IMR-90 (cell line): ENCODE results near the gene DRAP1. TPM values are rescaled to one million over a fixed set of nuclear protein-coding genes. Genes with fewer than 3 reads are reported as not detected.

Source experiments
- ATAC-seq: fragments of 200-7000 bp; cut with Tn5 transposase; 2 replicates; pipeline ENCODE4 v1.9.1; 2020; ENCODE audit warnings: low read depth, mild to moderate bottlenecking, moderate library complexity
- BruUV-seq: library from RNA; stranded (reverse); fragments of 400-500 nt; replicated peaks from 2 replicates; lab custom pipeline; 2021; lab: Mats Ljungman, UMichigan
- CTCF ChIA-PET: fragments of 300-600 bp; formaldehyde crosslinking; extraction: SDS; loops from one replicate; lab custom pipeline; 2021; ENCODE audit warnings: antibody characterized with exemption; lab: Yijun Ruan, JAX
- POLR2A ChIA-PET: fragments of 300-600 bp; sonication (Branson Sonifier 250); formaldehyde crosslinking; loops from one replicate; lab custom pipeline; 2022; ENCODE audit warnings: antibody characterized with exemption; ENCODE audit not compliant: unreplicated experiment; lab: Charles Lee
- DNase-seq: peaks from one replicate; pipeline ENCODE4 v3.0.0; 2013
- H2AFZ ChIP-seq: replicated peaks from 2 replicates; pipeline ENCODE3; 2013; ENCODE audit warnings: low read length, mild to moderate bottlenecking; ENCODE audit not compliant: poor library complexity
- H2AK5ac ChIP-seq: 2 replicates; pipeline ENCODE4 v1.6.1; 2013; ENCODE audit warnings: low read depth, low read length, inconsistent platforms
- H2AK9ac ChIP-seq: replicated peaks from 2 replicates; pipeline ENCODE3; 2013; ENCODE audit warnings: mild to moderate bottlenecking, low read depth, low read length, moderate library complexity; ENCODE audit not compliant: poor library complexity
- H2BK120ac ChIP-seq: 2 replicates; pipeline ENCODE4 v1.6.1; 2013; ENCODE audit warnings: low read depth, low read length, inconsistent platforms
- H2BK15ac ChIP-seq: 3 replicates; pipeline ENCODE4 v1.6.1; 2013; ENCODE audit warnings: low read depth, low read length, inconsistent platforms
- H2BK20ac ChIP-seq: 2 replicates; pipeline ENCODE4 v1.6.1; 2013; ENCODE audit warnings: low read depth, mild to moderate bottlenecking, inconsistent platforms, low read length, moderate library complexity
- H2BK5ac ChIP-seq: 2 replicates; pipeline ENCODE4 v1.6.1; 2013; ENCODE audit warnings: mild to moderate bottlenecking, low read depth, low read length, inconsistent platforms; ENCODE audit not compliant: poor library complexity, severe bottlenecking
- H3K14ac ChIP-seq: replicated peaks from 2 replicates; pipeline ENCODE4 v1.6.1; 2013; ENCODE audit warnings: low read depth, low read length, inconsistent platforms
- H3K18ac ChIP-seq: 2 replicates; pipeline ENCODE4 v1.6.1; 2013; ENCODE audit warnings: low read depth, low read length, control low read depth
- H3K23ac ChIP-seq: 2 replicates; pipeline ENCODE4 v1.6.1; 2013; ENCODE audit warnings: low read depth, low read length, inconsistent platforms
- H3K27ac ChIP-seq: 2 replicates; pipeline ENCODE4 v1.5.1; 2013; ENCODE audit warnings: mild to moderate bottlenecking, control low read depth, low read length; ENCODE audit not compliant: insufficient read depth
- H3K27me3 ChIP-seq: 2 replicates; pipeline ENCODE4 v1.6.1; 2013; ENCODE audit warnings: low read length; ENCODE audit not compliant: control insufficient read depth, insufficient read depth
- H3K36me3 ChIP-seq: 2 replicates; pipeline ENCODE4 v1.6.1; 2013; ENCODE audit warnings: low read length, mixed read lengths; ENCODE audit not compliant: control insufficient read depth, insufficient read depth
- H3K4ac ChIP-seq: 2 replicates; pipeline ENCODE4 v1.6.1; 2013; ENCODE audit warnings: low read depth, low read length, inconsistent platforms
- H3K4me1 ChIP-seq: 2 replicates; pipeline ENCODE4 v1.6.1; 2013; ENCODE audit warnings: low read length, mixed read lengths; ENCODE audit not compliant: control insufficient read depth, insufficient read depth
- H3K4me2 ChIP-seq: 2 replicates; pipeline ENCODE4 v1.6.1; 2013; ENCODE audit warnings: low read depth, mild to moderate bottlenecking, control low read depth, low read length, moderate library complexity
- H3K4me3 ChIP-seq: 2 replicates; pipeline ENCODE4 v1.5.1; 2013; ENCODE audit warnings: low read depth, mild to moderate bottlenecking, control low read depth, low read length, moderate library complexity; ENCODE audit not compliant: insufficient read depth
- H3K56ac ChIP-seq: 2 replicates; pipeline ENCODE4 v1.6.1; 2013; ENCODE audit warnings: low read length, inconsistent platforms; ENCODE audit not compliant: insufficient read depth; ENCODE audit errors: extremely low read depth
- H3K79me1 ChIP-seq, 2 experiments: 2 replicates each; pipeline ENCODE4 v1.6.1; 2013; ENCODE audit warnings: low read length in 2 of 2, inconsistent platforms in 1 of 2, low read depth in 1 of 2
- H3K9ac ChIP-seq: 2 replicates; pipeline ENCODE4 v1.6.1; 2013; ENCODE audit warnings: low read depth, low read length, control low read depth
- H3K9me1 ChIP-seq: 2 replicates; pipeline ENCODE4 v1.6.1; 2013; ENCODE audit warnings: low read length, inconsistent platforms; ENCODE audit not compliant: insufficient read depth
- H3K9me3 ChIP-seq: 2 replicates; pipeline ENCODE4 v1.6.1; 2013; ENCODE audit warnings: low read length; ENCODE audit not compliant: control insufficient read depth, insufficient read depth
- H4K20me1 ChIP-seq: 2 replicates; pipeline ENCODE4 v1.6.1; 2013; ENCODE audit warnings: low read length, inconsistent platforms; ENCODE audit not compliant: insufficient read depth
- H4K5ac ChIP-seq: 2 replicates; pipeline ENCODE4 v1.6.1; 2013; ENCODE audit warnings: mild to moderate bottlenecking, low read depth, low read length, control low read depth
- H4K8ac ChIP-seq, 2 experiments: 2 replicates each; pipeline ENCODE4 v1.6.1; 2013; ENCODE audit warnings: low read depth in 2 of 2, low read length in 2 of 2, control low read depth in 1 of 2, inconsistent platforms in 1 of 2
- H4K91ac ChIP-seq: 2 replicates; pipeline ENCODE4 v1.6.1; 2013; ENCODE audit warnings: low read depth, low read length, inconsistent platforms; ENCODE audit not compliant: insufficient read depth
- BHLHE40 ChIP-seq: fragments of 150-350 bp; IDR thresholded peaks from 2 replicates; pipeline ENCODE4 v1.6.1; 2016; ENCODE audit warnings: mild to moderate bottlenecking, low read depth, low read length
- CEBPB ChIP-seq: IDR thresholded peaks from 2 replicates; pipeline ENCODE4 v1.6.1; 2012; ENCODE audit warnings: low read depth, low read length, improper control_type of control experiment
- CHD1 ChIP-seq: IDR thresholded peaks from 2 replicates; pipeline ENCODE4 v1.6.1; 2012; ENCODE audit warnings: low read depth, low read length, improper control_type of control experiment
- FOS ChIP-seq: fragments of 150-350 bp; IDR thresholded peaks from 2 replicates; pipeline ENCODE4 v1.6.1; 2016; ENCODE audit warnings: low read depth, low read length
- MAFK ChIP-seq: IDR thresholded peaks from 2 replicates; pipeline ENCODE4 v1.6.1; 2012; ENCODE audit warnings: low read depth, low read length, improper control_type of control experiment
- MAZ ChIP-seq: IDR thresholded peaks from 2 replicates; pipeline ENCODE4 v1.6.1; 2012; ENCODE audit warnings: low read depth, mild to moderate bottlenecking, low read length, improper control_type of control experiment, moderate library complexity, borderline replicate concordance
- NFE2L2 ChIP-seq: fragments of 150-350 bp; IDR thresholded peaks from 2 replicates; pipeline ENCODE4 v1.6.1; 2016; ENCODE audit warnings: low read depth, mild to moderate bottlenecking, low read length
- POLR2A ChIP-seq: IDR thresholded peaks from 2 replicates; pipeline ENCODE4 v1.6.1; 2012; ENCODE audit warnings: mild to moderate bottlenecking, low read depth, low read length
- RAD21 ChIP-seq: IDR thresholded peaks from 2 replicates; pipeline ENCODE4 v1.6.1; 2012; ENCODE audit warnings: low read length, improper control_type of control experiment
- RFX5 ChIP-seq: IDR thresholded peaks from 2 replicates; pipeline ENCODE4 v1.8.0; 2012; ENCODE audit warnings: low read depth, mild to moderate bottlenecking, low read length, moderate library complexity
- SMC3 ChIP-seq: fragments of 150-350 bp; IDR thresholded peaks from 2 replicates; pipeline ENCODE4 v1.6.1; 2016; ENCODE audit warnings: low read depth, mild to moderate bottlenecking, antibody characterized with exemption, low read length, moderate library complexity
- WGBS, 2 experiments: methylation state at CpG; one replicate each; pipeline versions ENCODE4 v1.1.5 to v1.1.7; 2013; ENCODE audit warnings: missing lambda C conversion rate in 2 of 2; ENCODE audit not compliant: insufficient read length in 1 of 2; ENCODE audit errors: extremely low coverage in 2 of 2; 5-methylcytosine and 5-hydroxymethylcytosine counted together
- dilution Hi-C: fragments of 300-500 bp; cut with HindIII; formaldehyde crosslinking; loops from one replicate; pipeline ENCODE4 v1.14.3; 2018; ENCODE audit warnings: low sequenced_read_pairs; ENCODE audit not compliant: unreplicated experiment
- in situ Hi-C: fragments of 300-500 bp; cut with MboI; formaldehyde crosslinking; loops from 3 replicates; pipeline ENCODE4 v1.14.3; 2019; ENCODE audit warnings: low sequenced_read_pairs, inconsistent platforms, mixed read lengths
- intact Hi-C: fragments of 100-400 bp; cut with micrococcal nuclease; formaldehyde crosslinking; loops from 2 replicates; pipeline ENCODE4 v1.10.0; 2022
- polyA plus RNA-seq, 3 experiments: library from polyadenylated mRNA; depleted of rRNA; stranded (reverse); fragments of >200 nt; gene quantifications; 2 replicates each; pipeline ENCODE4 v1.2.3, GENCODE V29; 2012; ENCODE audit warnings: low replicate concordance in 1 of 3
- total RNA-seq: library from RNA; depleted of rRNA; stranded (reverse); fragments of >200 nt; gene quantifications from 2 replicates; pipeline ENCODE4 v1.2.3, GENCODE V29; 2012
- TF ChIP-seq, protein P1 (sequence below): fragments of 150-350 bp; IDR thresholded peaks from 2 replicates; pipeline ENCODE4 v1.6.1; 2016; ENCODE audit warnings: low read depth, mild to moderate bottlenecking, low read length, moderate library complexity, borderline replicate concordance
- TF ChIP-seq, protein P2 (sequence below): fragments of 150-350 bp; IDR thresholded peaks from 2 replicates; pipeline ENCODE4 v1.6.1; 2017; ENCODE audit warnings: mild to moderate bottlenecking, antibody characterized with exemption, low read length, low read depth
- TF ChIP-seq, protein P3 (sequence below): conservative IDR thresholded peaks from 2 replicates; pipeline ENCODE4 v1.5.1; 2012; ENCODE audit warnings: mild to moderate bottlenecking, low read depth, low read length, improper control_type of control experiment

Gene DRAP1
- total and polyA plus RNA-seq, 2 of the 4 experiments (the other 2 are of a cell fraction): 237 to 344 TPM

DNA sequence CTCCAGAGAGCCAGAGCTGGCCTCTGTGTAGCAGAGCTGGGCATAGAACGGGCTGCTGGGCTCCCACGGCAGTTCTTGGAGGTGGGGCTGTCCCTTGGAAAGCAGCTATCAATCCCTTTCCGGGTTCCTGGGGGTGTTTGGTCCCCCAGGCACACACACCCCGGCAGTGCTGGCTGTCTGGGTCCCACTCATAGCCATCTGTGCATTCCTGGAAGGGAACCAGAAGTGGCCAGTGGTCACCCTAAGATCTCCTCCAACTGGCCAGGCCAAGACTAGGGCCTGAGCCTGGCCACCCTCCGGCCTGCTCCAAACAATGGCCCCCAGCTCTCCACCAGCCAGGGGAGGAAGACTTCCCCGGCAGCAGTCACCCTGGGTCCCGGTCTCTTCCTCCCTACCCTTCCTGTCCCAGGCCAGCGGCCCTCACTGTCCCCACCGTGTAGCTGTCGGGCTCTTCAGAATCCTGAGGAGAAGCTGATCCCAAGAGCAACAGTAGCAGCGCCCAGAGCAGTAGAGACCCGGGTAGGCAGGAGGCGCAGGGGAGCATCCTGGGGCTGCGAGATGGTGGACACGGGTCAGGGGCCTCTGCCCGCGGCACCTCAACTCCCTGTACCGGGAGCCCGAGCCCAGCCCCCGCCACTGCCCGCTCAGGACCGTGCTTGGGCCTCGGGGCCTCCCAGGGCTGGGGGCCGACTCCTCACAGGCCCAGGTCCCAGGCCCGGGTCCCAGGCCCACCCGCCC, 47.2 kb upstream of the DRAP1 start:
- H3K4me1 ChIP-seq: peaks cover 14% of the 10 kb centered on the region
- peak overlapping the region; percentile 97 for H2BK5ac ChIP-seq
- 0 out of 2 replicates have a peak, but pooled peaks cover 5% of the 10 kb centered on the region for H3K9me1 ChIP-seq
- ChIA-PET CTCF (interaction anchor here (1.1 to 2.1 kb wide), 3 partner anchors 13 to 16 kb away, joined by 3 to 9 read pairs (median 8); partner anchors contain the start of gene FIBP), POLR2A (interaction anchor here (0.7 to 1.3 kb wide), 4 partner anchors 9 to 14 kb away, joined by 4 to 7 read pairs (median 4); no protein-coding TSS in a partner anchor)
- H2BK20ac ChIP-seq: no peak overlapping the region
- peak overlapping the region; percentile 73 for H2BK120ac ChIP-seq
- peak overlapping the region; percentile 93 for H3K23ac ChIP-seq
- H2BK15ac ChIP-seq: no peak overlapping the region; the same call in 2 of the 3 replicates
- peak overlapping the region; percentile 87 for H2AK5ac ChIP-seq
- H3K27me3 ChIP-seq: no peaks in the 10 kb centered on the region
- H3K18ac ChIP-seq: peak overlapping the region; percentile 71
- H3K9me3 ChIP-seq: no peaks in the 10 kb centered on the region
- dilution Hi-C loops (no loop called here), in situ Hi-C loops (no loop called here), intact Hi-C loops (no loop called here)
- peaks cover 18 to 57% of the 10 kb centered on the region in 2 experiments for H3K79me1 ChIP-seq
- H4K5ac ChIP-seq: peak overlapping the region; percentile 89
- ATAC-seq: peak; percentile 28
- no peak for DNase-seq
- H3K4me3 ChIP-seq: peak overlapping the region; percentile 89
- H3K9ac ChIP-seq: peak overlapping the region; percentile 98
- WGBS, 2 experiments: 7% methylated on average over 11 of the region's 26 CpGs; no CpG with 5 or more reads in 1 of the 2 experiments
- peaks cover 27% of the 10 kb centered on the region for H4K20me1 ChIP-seq
- H3K36me3 ChIP-seq: peaks cover 41% of the 10 kb centered on the region
- H3K27ac ChIP-seq: peak overlapping the region; percentile 98
- peak overlapping the region; percentile 88 for H3K56ac ChIP-seq
- peak overlapping the region; percentile 96 for H3K4me2 ChIP-seq
- H2AFZ ChIP-seq: peak overlapping the region; percentile 76
- H3K4ac ChIP-seq: peak overlapping the region; percentile 97
- peak overlapping the region; percentile 81 for H4K91ac ChIP-seq
- no TSS peak for BruUV-seq
- peak overlapping the region; percentile 73 for H4K8ac ChIP-seq
- H2AK9ac ChIP-seq: peak overlapping the region; percentile 99
- peak overlapping the region; percentile 97 for H3K14ac ChIP-seq
- no peak for TF ChIP-seq CEBPB
- no peak for TF ChIP-seq FOS
- no peak for TF ChIP-seq RFX5
- no peak for TF ChIP-seq POLR2A
- no peak for TF ChIP-seq BHLHE40
- TF ChIP-seq, protein P1, sequence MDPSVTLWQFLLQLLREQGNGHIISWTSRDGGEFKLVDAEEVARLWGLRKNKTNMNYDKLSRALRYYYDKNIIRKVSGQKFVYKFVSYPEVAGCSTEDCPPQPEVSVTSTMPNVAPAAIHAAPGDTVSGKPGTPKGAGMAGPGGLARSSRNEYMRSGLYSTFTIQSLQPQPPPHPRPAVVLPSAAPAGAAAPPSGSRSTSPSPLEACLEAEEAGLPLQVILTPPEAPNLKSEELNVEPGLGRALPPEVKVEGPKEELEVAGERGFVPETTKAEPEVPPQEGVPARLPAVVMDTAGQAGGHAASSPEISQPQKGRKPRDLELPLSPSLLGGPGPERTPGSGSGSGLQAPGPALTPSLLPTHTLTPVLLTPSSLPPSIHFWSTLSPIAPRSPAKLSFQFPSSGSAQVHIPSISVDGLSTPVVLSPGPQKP: no peak
- TF ChIP-seq SMC3: 0 out of 2 replicates have a peak, but pooled peaks have one; percentile 6
- no peak for TF ChIP-seq MAZ
- TF ChIP-seq, protein P2, sequence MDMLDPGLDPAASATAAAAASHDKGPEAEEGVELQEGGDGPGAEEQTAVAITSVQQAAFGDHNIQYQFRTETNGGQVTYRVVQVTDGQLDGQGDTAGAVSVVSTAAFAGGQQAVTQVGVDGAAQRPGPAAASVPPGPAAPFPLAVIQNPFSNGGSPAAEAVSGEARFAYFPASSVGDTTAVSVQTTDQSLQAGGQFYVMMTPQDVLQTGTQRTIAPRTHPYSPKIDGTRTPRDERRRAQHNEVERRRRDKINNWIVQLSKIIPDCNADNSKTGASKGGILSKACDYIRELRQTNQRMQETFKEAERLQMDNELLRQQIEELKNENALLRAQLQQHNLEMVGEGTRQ: no peak
- TF ChIP-seq, protein P3, sequence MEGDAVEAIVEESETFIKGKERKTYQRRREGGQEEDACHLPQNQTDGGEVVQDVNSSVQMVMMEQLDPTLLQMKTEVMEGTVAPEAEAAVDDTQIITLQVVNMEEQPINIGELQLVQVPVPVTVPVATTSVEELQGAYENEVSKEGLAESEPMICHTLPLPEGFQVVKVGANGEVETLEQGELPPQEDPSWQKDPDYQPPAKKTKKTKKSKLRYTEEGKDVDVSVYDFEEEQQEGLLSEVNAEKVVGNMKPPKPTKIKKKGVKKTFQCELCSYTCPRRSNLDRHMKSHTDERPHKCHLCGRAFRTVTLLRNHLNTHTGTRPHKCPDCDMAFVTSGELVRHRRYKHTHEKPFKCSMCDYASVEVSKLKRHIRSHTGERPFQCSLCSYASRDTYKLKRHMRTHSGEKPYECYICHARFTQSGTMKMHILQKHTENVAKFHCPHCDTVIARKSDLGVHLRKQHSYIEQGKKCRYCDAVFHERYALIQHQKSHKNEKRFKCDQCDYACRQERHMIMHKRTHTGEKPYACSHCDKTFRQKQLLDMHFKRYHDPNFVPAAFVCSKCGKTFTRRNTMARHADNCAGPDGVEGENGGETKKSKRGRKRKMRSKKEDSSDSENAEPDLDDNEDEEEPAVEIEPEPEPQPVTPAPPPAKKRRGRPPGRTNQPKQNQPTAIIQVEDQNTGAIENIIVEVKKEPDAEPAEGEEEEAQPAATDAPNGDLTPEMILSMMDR: 0 out of 2 replicates have a peak, but pooled peaks have one; percentile 23
- no peak for TF ChIP-seq NFE2L2
- TF ChIP-seq RAD21: peak; percentile 12; the same call in 1 of the 2 replicates
- no peak for TF ChIP-seq CHD1
- TF ChIP-seq MAFK: no peak
